Neural cell (in vitro differentiated cells): ENCODE results near the gene SAMD4A.

ENCODE experiments used
- EP300 ChIP-seq: fragments of 450-650 bp; conservative IDR thresholded peaks from 2 replicates; pipeline ENCODE4 v1.6.1; 2014; ENCODE audit warnings: antibody characterized with exemption, mild to moderate bottlenecking, moderate library complexity; ENCODE audit not compliant: poor library complexity, severe bottlenecking
- MXI1 ChIP-seq: fragments of 450-650 bp; conservative IDR thresholded peaks from 2 replicates; pipeline ENCODE4 v1.6.1; 2014; ENCODE audit warnings: antibody characterized with exemption, mild to moderate bottlenecking; ENCODE audit not compliant: poor library complexity, severe bottlenecking
- POLR2AphosphoS5 ChIP-seq: IDR thresholded peaks from 2 replicates; pipeline ENCODE4 v1.6.1; 2012
- SMC3 ChIP-seq: fragments of 450-650 bp; conservative IDR thresholded peaks from 2 replicates; pipeline ENCODE4 v1.6.1; 2014; ENCODE audit warnings: antibody characterized with exemption, mild to moderate bottlenecking, moderate library complexity; ENCODE audit not compliant: poor library complexity
- TAF1 ChIP-seq: IDR thresholded peaks from 2 replicates; pipeline ENCODE4 v1.6.1; 2012; ENCODE audit warnings: low read depth
- TF ChIP-seq, protein P1 (sequence below): fragments of 450-650 bp; IDR thresholded peaks from 2 replicates; pipeline ENCODE4 v1.5.1; 2014; ENCODE audit warnings: antibody characterized with exemption, mild to moderate bottlenecking, moderate library complexity; ENCODE audit not compliant: poor library complexity, severe bottlenecking
- TF ChIP-seq, protein P2 (sequence below): IDR thresholded peaks from 2 replicates; pipeline ENCODE4 v1.6.1; 2012; ENCODE audit warnings: borderline replicate concordance

- TF ChIP-seq TAF1 (no peak), EP300 (no peak), SMC3 (no peak), POLR2AphosphoS5 (no peak), MXI1 (no peak)
- TF ChIP-seq, protein P1, sequence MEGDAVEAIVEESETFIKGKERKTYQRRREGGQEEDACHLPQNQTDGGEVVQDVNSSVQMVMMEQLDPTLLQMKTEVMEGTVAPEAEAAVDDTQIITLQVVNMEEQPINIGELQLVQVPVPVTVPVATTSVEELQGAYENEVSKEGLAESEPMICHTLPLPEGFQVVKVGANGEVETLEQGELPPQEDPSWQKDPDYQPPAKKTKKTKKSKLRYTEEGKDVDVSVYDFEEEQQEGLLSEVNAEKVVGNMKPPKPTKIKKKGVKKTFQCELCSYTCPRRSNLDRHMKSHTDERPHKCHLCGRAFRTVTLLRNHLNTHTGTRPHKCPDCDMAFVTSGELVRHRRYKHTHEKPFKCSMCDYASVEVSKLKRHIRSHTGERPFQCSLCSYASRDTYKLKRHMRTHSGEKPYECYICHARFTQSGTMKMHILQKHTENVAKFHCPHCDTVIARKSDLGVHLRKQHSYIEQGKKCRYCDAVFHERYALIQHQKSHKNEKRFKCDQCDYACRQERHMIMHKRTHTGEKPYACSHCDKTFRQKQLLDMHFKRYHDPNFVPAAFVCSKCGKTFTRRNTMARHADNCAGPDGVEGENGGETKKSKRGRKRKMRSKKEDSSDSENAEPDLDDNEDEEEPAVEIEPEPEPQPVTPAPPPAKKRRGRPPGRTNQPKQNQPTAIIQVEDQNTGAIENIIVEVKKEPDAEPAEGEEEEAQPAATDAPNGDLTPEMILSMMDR, result no peak
- TF ChIP-seq, protein P2, sequence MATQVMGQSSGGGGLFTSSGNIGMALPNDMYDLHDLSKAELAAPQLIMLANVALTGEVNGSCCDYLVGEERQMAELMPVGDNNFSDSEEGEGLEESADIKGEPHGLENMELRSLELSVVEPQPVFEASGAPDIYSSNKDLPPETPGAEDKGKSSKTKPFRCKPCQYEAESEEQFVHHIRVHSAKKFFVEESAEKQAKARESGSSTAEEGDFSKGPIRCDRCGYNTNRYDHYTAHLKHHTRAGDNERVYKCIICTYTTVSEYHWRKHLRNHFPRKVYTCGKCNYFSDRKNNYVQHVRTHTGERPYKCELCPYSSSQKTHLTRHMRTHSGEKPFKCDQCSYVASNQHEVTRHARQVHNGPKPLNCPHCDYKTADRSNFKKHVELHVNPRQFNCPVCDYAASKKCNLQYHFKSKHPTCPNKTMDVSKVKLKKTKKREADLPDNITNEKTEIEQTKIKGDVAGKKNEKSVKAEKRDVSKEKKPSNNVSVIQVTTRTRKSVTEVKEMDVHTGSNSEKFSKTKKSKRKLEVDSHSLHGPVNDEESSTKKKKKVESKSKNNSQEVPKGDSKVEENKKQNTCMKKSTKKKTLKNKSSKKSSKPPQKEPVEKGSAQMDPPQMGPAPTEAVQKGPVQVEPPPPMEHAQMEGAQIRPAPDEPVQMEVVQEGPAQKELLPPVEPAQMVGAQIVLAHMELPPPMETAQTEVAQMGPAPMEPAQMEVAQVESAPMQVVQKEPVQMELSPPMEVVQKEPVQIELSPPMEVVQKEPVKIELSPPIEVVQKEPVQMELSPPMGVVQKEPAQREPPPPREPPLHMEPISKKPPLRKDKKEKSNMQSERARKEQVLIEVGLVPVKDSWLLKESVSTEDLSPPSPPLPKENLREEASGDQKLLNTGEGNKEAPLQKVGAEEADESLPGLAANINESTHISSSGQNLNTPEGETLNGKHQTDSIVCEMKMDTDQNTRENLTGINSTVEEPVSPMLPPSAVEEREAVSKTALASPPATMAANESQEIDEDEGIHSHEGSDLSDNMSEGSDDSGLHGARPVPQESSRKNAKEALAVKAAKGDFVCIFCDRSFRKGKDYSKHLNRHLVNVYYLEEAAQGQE, result no peak
These were observed 182.8 kb downstream of the SAMD4A start for GRCh38 chr14:54749727-54750126.
